SK-N-SH treated with all-trans-retinoic acid at 6 μM for 48 hours (cell line): Measurements from ENCODE around the gene GOLT1A.

Source experiments
- ATAC-seq: fragments of 200-7000 bp; cut with Tn5 transposase; 3 replicates; pipeline ENCODE4 v1.9.1; 2020; ENCODE audit warnings: mild to moderate bottlenecking, moderate library complexity
- ARNTL ChIP-seq: fragments of 450-650 bp; formaldehyde crosslinking; IDR thresholded peaks from 2 replicates; pipeline ENCODE4 v1.5.0; 2020; ENCODE audit warnings: low read depth, mild to moderate bottlenecking, moderate library complexity, borderline replicate concordance
- BACH2 ChIP-seq: fragments of 250-450 bp; sonication (Bioruptor Pico); IDR thresholded peaks from 2 replicates; pipeline ENCODE4 v1.9.0; 2021; ENCODE audit warnings: mild to moderate bottlenecking, borderline replicate concordance
- CREB5 ChIP-seq: fragments of 250-450 bp; sonication (Bioruptor Pico); IDR thresholded peaks from 2 replicates; pipeline ENCODE4 v1.5.1; 2020; ENCODE audit warnings: low read depth, mild to moderate bottlenecking, moderate library complexity
- CSRNP3 ChIP-seq: fragments of 250-450 bp; sonication (Bioruptor Pico); IDR thresholded peaks from 2 replicates; pipeline ENCODE4 v1.5.1; 2021; ENCODE audit warnings: mild to moderate bottlenecking, moderate library complexity
- ESRRG ChIP-seq: fragments of 250-450 bp; sonication (Bioruptor Pico); IDR thresholded peaks from 2 replicates; pipeline ENCODE4 v1.6.1; 2021; ENCODE audit warnings: mild to moderate bottlenecking
- GLIS3 ChIP-seq: fragments of 250-450 bp; sonication (Bioruptor Pico); IDR thresholded peaks from 2 replicates; pipeline ENCODE4 v1.5.0; 2020; ENCODE audit warnings: mild to moderate bottlenecking, moderate library complexity
- ISL1 ChIP-seq: fragments of 250-450 bp; sonication (Bioruptor Pico); IDR thresholded peaks from 2 replicates; pipeline ENCODE4 v2.1.2; 2022; ENCODE audit warnings: mild to moderate bottlenecking, moderate library complexity
- PATZ1 ChIP-seq: fragments of 250-450 bp; sonication (Bioruptor Pico); IDR thresholded peaks from 2 replicates; pipeline ENCODE4 v1.8.0; 2020; ENCODE audit warnings: mild to moderate bottlenecking, moderate library complexity, borderline replicate concordance
- PPARA ChIP-seq: fragments of 250-450 bp; sonication (Bioruptor Pico); IDR thresholded peaks from 2 replicates; pipeline ENCODE4 v1.5.0; 2020; ENCODE audit warnings: mild to moderate bottlenecking, borderline replicate concordance
- RARB ChIP-seq: fragments of 250-450 bp; sonication (Bioruptor Pico); IDR thresholded peaks from 2 replicates; pipeline ENCODE4 v1.8.0; 2021; ENCODE audit warnings: mild to moderate bottlenecking, moderate library complexity
- SNAI2 ChIP-seq: fragments of 250-450 bp; sonication (Bioruptor Pico); IDR thresholded peaks from 2 replicates; pipeline ENCODE4 v1.5.0; 2020; ENCODE audit warnings: mild to moderate bottlenecking, moderate library complexity
- TOX ChIP-seq: fragments of 250-450 bp; sonication (Bioruptor Pico); IDR thresholded peaks from 2 replicates; pipeline ENCODE4 v1.8.0; 2021; ENCODE audit warnings: mild to moderate bottlenecking, moderate library complexity, borderline replicate concordance
- TSHZ2 ChIP-seq: fragments of 250-450 bp; sonication (Bioruptor Pico); IDR thresholded peaks from 2 replicates; pipeline ENCODE4 v1.5.0; 2020; ENCODE audit warnings: mild to moderate bottlenecking, moderate library complexity
- ZC3H10 ChIP-seq: fragments of 250-450 bp; sonication (Bioruptor Pico); IDR thresholded peaks from 2 replicates; pipeline ENCODE4 v1.5.1; 2021; ENCODE audit warnings: mild to moderate bottlenecking, moderate library complexity
- ZFP3 ChIP-seq: fragments of 250-450 bp; sonication (Bioruptor Pico); IDR thresholded peaks from 2 replicates; pipeline ENCODE4 v1.5.0; 2020; ENCODE audit warnings: mild to moderate bottlenecking, moderate library complexity
- ZNF565 ChIP-seq: fragments of 450-650 bp; formaldehyde crosslinking; conservative IDR thresholded peaks from 2 replicates; pipeline ENCODE4 v1.5.0; 2020; ENCODE audit warnings: low read depth, mild to moderate bottlenecking, moderate library complexity
- ZNF8 ChIP-seq: fragments of 450-650 bp; formaldehyde crosslinking; IDR thresholded peaks from 2 replicates; pipeline ENCODE4 v1.5.0; 2020; ENCODE audit warnings: mild to moderate bottlenecking, moderate library complexity

Gene GOLT1A

GRCh38 chr1:204166219-204166618 is 47.6 kb downstream of the GOLT1A start, which contains the start of gene REN:
TSS of gene REN (minus strand) at chr1:204166337. CDS start at chr1:204166293, 44 bp downstream.
- ATAC-seq, result no peak
- no peak for TF ChIP-seq CREB5
- TF ChIP-seq RARB (CRISPR knock-in tag), result no peak
- no peak for TF ChIP-seq ZNF565 (CRISPR knock-in tag)
- no peak for TF ChIP-seq TOX (CRISPR knock-in tag)
- TF ChIP-seq, all 23 proteins: peak for 0

GRCh38 chr1:204162494-204163074 is 51.2 kb downstream of the GOLT1A start:
- TF ChIP-seq TSHZ2 (CRISPR knock-in tag), result no peak
- TF ChIP-seq CREB5, result no peak
- no peak for TF ChIP-seq SNAI2 (CRISPR knock-in tag)
- TF ChIP-seq ZNF565 (CRISPR knock-in tag), result no peak
- TF ChIP-seq ZC3H10 (CRISPR knock-in tag), result no peak
- TF ChIP-seq PATZ1, result no peak
- TF ChIP-seq ISL1, result no peak
- TF ChIP-seq ARNTL (CRISPR knock-in tag), result no peak
- TF ChIP-seq ESRRG (CRISPR knock-in tag), result no peak
- peak; percentile 98 for ATAC-seq

- no peak for ATAC-seq
- no peak for TF ChIP-seq GLIS3 (CRISPR knock-in tag)
- no peak for TF ChIP-seq ARNTL (CRISPR knock-in tag)
- TF ChIP-seq PPARA (CRISPR knock-in tag), result no peak
- TF ChIP-seq PATZ1, result no peak
- no peak for TF ChIP-seq ZFP3 (CRISPR knock-in tag)
- no peak for TF ChIP-seq TSHZ2 (CRISPR knock-in tag)
- TF ChIP-seq ZC3H10 (CRISPR knock-in tag), result no peak
- TF ChIP-seq CSRNP3 (CRISPR knock-in tag), result no peak
- TF ChIP-seq BACH2, result no peak
- no peak for TF ChIP-seq ZNF8 (CRISPR knock-in tag)
- TF ChIP-seq ISL1, result no peak
- TF ChIP-seq TOX (CRISPR knock-in tag), result no peak
- TF ChIP-seq CREB5, result no peak
- TF ChIP-seq ESRRG (CRISPR knock-in tag), result no peak
These were observed 51.9 kb downstream of the GOLT1A start for GRCh38 chr1:204161609-204162493.
